ENCODE measurements around the gene RNASEH1. TPM values are rescaled to one million over a fixed set of nuclear protein-coding genes. Genes with fewer than 3 reads are reported as not detected.

RNASEH1 gene
- total RNA-seq, 6 experiments from 2014 or later = 8.3 to 12.2 (median 10.0) TPM

DNA sequence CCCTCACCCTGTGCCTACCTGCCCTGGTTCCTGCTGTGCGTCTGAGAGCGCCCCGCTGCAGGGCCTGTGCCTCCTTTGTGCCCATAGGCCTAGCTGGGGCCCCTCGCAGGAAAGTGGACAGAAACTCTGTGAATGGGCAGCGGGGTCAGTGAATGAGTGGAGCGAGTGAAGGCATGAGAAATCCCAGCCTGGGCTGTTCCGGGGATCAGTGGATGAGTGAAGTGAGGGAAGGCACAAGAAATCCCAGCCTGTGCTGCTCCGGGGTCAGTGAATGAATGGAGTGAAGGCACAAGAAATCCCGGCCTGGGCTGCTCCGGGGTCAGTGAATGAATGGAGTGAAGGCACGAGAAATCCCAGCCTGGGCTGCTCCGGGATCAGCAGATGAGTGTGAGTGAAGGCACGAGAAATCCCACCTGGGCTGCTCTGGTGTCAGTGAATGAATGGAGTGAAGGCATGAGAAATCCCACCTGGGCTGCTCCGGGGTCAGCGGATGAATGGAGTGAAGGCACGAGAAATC, 38.8 kb upstream of the RNASEH1 start:
- no peak for ATAC-seq

DNA sequence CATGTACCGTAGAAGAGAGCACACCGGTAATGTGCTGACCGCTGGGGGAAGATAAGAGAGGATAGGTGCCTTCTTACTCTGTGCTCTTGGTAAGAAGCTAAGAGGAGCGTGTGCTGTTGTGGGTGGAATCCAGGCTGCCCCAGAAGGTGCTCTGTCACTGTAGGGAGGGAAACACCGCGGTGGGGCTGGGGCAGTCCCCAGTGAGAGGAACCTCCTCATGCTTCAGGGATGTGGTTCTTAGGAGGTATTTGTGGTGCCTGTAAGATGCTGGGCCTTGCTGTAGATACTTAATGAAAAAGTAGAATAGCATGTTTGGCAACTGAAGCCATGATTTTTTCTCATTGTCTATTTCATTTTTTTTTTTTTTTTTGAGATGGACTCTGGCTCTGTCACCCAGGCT, 37.9 kb upstream of the RNASEH1 start:
- no peaks in the 10 kb centered on the region for H3K9me3 ChIP-seq
- TF ChIP-seq CTCF (IDR thresholded peaks at IDR 0.05) = no peak
- no peak for TF ChIP-seq POLR2A (IDR thresholded peaks at IDR 0.05)
- no peaks in the 10 kb centered on the region for H3K36me3 ChIP-seq
- no peaks in the 10 kb centered on the region for H3K27me3 ChIP-seq
- 93% methylated on average over 3 of the region's 6 CpGs for WGBS (ENCODE audit: insufficient coverage, low coverage, low lambda C conversion rate, missing lambda C conversion rate)
- DNase-seq = no peak
- H3K4me1 ChIP-seq = peaks cover 0 to 4% (median 0%) of the 10 kb centered on the region in 4 donors
- peak overlapping the region in 2 of 3 donors; percentile 2 to 38 for H3K4me3 ChIP-seq
- ATAC-seq = no peak
- H3K27ac ChIP-seq = peak overlapping the region in 2 of 3 donors; percentile 39 to 72
- intact Hi-C loops (cut with DNase I) = loop anchor here in 1 of 2 donors (10.0 kb wide), 1 partner anchor 49 kb away; no protein-coding TSS in a partner anchor

More for the DNA sequence above, 38.8 kb upstream of the RNASEH1 start:
- Histone ChIP-seq H3K36me3 (no peaks in the 10 kb centered on the region), H3K4me3 (peak overlapping the region in 1 of 3 donors; percentile 4), H3K27me3 (no peaks in the 10 kb centered on the region), H3K9me3 (no peaks in the 10 kb centered on the region), H3K27ac (peak overlapping the region in 1 of 3 donors; percentile 72), H3K4me1 (peaks cover 0 to 4% (median 0%) of the 10 kb centered on the region in 4 donors)
- TF ChIP-seq POLR2A (IDR thresholded peaks at IDR 0.05) (no peak), CTCF (IDR thresholded peaks at IDR 0.05) (no peak)
- intact Hi-C loops (cut with DNase I) = loop anchor here in 1 of 2 donors (10.0 kb wide), 1 partner anchor 48 kb away; no protein-coding TSS in a partner anchor
- 69% methylated on average over 15 of the region's 16 CpGs for WGBS (ENCODE audit: insufficient coverage, low coverage, low lambda C conversion rate, missing lambda C conversion rate)
- peak in 1 of 3 donors; percentile 40 for DNase-seq

DNA sequence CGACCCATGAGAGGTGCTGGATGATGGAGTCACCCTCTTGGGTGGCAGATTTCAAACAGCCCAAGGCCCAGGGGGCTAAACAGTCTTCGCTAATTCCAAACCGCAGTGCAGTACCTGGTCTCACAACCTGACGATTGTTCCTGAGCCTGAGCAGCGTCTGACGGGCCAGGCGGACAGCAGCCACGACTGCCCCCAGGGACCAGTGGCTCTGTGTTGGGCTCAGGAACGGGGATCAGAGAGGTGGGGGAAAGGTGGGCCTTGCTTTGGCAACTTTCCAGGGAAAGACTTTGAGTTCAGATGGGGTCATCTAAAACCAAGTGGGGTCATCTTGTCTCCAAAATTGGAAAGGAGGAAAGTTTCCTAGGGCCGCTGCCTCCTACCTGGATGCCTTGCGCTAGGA, 37.3 kb upstream of the RNASEH1 start:
- Histone ChIP-seq H3K27ac (peak overlapping the region; percentile 19 to 72 (median 39)), H3K27me3 (no peaks in the 10 kb centered on the region), H3K36me3 (no peaks in the 10 kb centered on the region), H3K9me3 (no peaks in the 10 kb centered on the region), H3K4me1 (peaks cover 0 to 4% (median 0%) of the 10 kb centered on the region in 4 donors), H3K4me3 (peak overlapping the region in 2 of 3 donors; percentile 31 to 38)
- ATAC-seq = no peak
- DNase-seq = peak in 1 of 3 donors; percentile 35
- 47% methylated on average over 3 of the region's 11 CpGs for WGBS (ENCODE audit: insufficient coverage, low coverage, low lambda C conversion rate, missing lambda C conversion rate)
- TF ChIP-seq CTCF (IDR thresholded peaks at IDR 0.05) (no peak), POLR2A (IDR thresholded peaks at IDR 0.05) (no peak)
- intact Hi-C loops (cut with DNase I) = loop anchor here in 1 of 2 donors (10.0 kb wide), 1 partner anchor 49 kb away; no protein-coding TSS in a partner anchor

DNA sequence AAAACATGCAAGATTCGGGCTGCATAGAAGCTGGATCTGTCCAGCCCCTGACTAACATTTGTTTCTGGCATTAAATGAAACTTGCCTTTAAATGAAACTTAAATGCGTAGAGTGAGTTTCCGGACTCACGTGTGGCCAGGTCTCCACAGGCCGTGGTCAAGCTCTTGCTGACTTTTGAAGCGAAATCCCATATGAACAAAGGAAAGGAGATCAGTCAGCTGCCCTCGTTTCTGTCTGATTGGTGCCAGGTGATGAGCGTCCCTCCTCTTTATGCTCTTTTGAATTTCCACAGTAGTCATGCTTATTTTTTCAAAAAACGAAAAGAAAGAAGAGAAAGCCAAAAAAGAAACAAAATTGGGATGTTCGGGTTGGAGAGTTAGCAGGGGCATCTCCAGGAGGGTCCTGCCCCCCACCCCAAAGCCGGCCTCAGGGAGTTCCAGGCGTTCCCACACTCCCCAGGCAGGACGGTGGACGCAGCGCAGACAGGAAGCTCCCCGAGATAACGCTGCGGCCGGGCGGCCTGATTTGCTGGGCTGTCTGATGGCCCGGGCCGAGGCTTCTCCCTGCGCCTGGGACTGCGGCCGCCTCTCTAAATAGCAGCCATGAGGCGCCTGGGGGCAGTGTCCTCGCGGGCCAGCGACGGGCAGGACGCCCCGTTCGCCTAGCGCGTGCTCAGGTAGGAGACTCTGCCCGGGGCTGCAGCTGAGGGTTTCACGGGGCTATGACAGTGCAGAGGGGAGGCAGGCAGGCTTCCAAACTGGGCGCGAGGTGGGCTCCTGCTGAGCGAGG, 36.6 kb upstream of the RNASEH1 start, which contains the start of gene COLEC11:
TSS of gene COLEC11 (plus strand) at position 620 of the 789 bp plus-strand sequence. CDS start 9,229 bp downstream, outside the sequence.
- Histone ChIP-seq H3K4me1 (peaks cover 0 to 4% (median 0%) of the 10 kb centered on the region in 4 donors), H3K4me3 (peak within 1 kb of the TSS; percentile 16 to 38 (median 31)), H3K27me3 (no peaks in the 10 kb centered on the region), H3K9me3 (no peaks in the 10 kb centered on the region), H3K27ac (peak within 1 kb of the TSS; percentile 19 to 72 (median 49)), H3K36me3 (no peaks in the 10 kb centered on the region)
- ATAC-seq (peak; percentile 96 to 97 (median 97)), DNase-seq (peak; percentile 67 to 78 (median 78))
- WGBS (ENCODE audit: insufficient coverage, low coverage, low lambda C conversion rate, missing lambda C conversion rate) = 64% methylated on average over 11 of the region's 40 CpGs
- intact Hi-C loops (cut with DNase I) = loop anchor here in 1 of 2 donors (10.0 kb wide), 1 partner anchor 50 kb away; no protein-coding TSS in a partner anchor
- TF ChIP-seq CTCF (IDR thresholded peaks at IDR 0.05) = peak; percentile 16 to 47 (median 32)
- peak; percentile 42 for TF ChIP-seq POLR2A (IDR thresholded peaks at IDR 0.05)
